Stimulated activated CD8-positive, alpha-beta memory T cell treated with anti-CD3 and anti-CD28 coated beads, Interleukin-2, amount 100 ng/mL, for 1 hour (primary cell): ENCODE data around the gene SYNPO2.
A peak's percentile ranks its signal among the peaks of the same experiment; 100 is the strongest.
"Not testable (repeated sequence)": the region's sequence is repeated elsewhere in the genome, so short reads cannot be mapped to it uniquely, and the experiment has no call there.

Source experiments
- DNase-seq, 2 donors: peaks; one replicate each; pipeline ENCODE4 v3.0.0-alpha.2; 2020; ENCODE audit warnings: low read depth in 2 of 2

SYNPO2 gene

GRCh38 chr4:119030536-119030890, 141.9 kb downstream of the SYNPO2 start:
- no peak for DNase-seq

GRCh38 chr4:119031218-119031617, 142.6 kb downstream of the SYNPO2 start:
- no peak for DNase-seq

- DNase-seq = no peak
These were observed 144.4 kb downstream of the SYNPO2 start for GRCh38 chr4:119032921-119033685.

- DNase-seq = no peak
These were observed 145.8 kb downstream of the SYNPO2 start for GRCh38 chr4:119034276-119035008.

GRCh38 chr4:119035951-119036737, 147.5 kb downstream of the SYNPO2 start:
- DNase-seq = no peak

GRCh38 chr4:119037709-119038108, 149.1 kb downstream of the SYNPO2 start:
- DNase-seq = no peak

GRCh38 chr4:119038116-119038841, 149.6 kb downstream of the SYNPO2 start:
- DNase-seq = no peak

- DNase-seq = no peak
These were observed 150.5 kb downstream of the SYNPO2 start for GRCh38 chr4:119039160-119039559.

GRCh38 chr4:119039779-119040178, 151.1 kb downstream of the SYNPO2 start:
- no peak for DNase-seq

GRCh38 chr4:119040261-119040660, 151.6 kb downstream of the SYNPO2 start:
- no peak for DNase-seq

GRCh38 chr4:119040694-119041185, 152.1 kb downstream of the SYNPO2 start:
- DNase-seq = no peak

GRCh38 chr4:119041396-119041795, 152.7 kb downstream of the SYNPO2 start:
- DNase-seq = no peak

- DNase-seq = peak; percentile 21 to 23
These were observed 153.4 kb downstream of the SYNPO2 start for GRCh38 chr4:119041951-119042560.

GRCh38 chr4:119046263-119046662, 157.6 kb downstream of the SYNPO2 start:
- no peak for DNase-seq

- DNase-seq = not testable (repeated sequence)
These were observed 158.4 kb downstream of the SYNPO2 start for GRCh38 chr4:119047059-119047458.

GRCh38 chr4:119048446-119048845, 159.8 kb downstream of the SYNPO2 start:
- DNase-seq = no peak

GRCh38 chr4:119049342-119049741, 160.7 kb downstream of the SYNPO2 start:
- DNase-seq = no peak

GRCh38 chr4:119050527-119051090, 162.0 kb downstream of the SYNPO2 start:
- no peak for DNase-seq

GRCh38 chr4:119053245-119053644, 164.6 kb downstream of the SYNPO2 start:
- no peak for DNase-seq

GRCh38 chr4:119053997-119054396, 165.3 kb downstream of the SYNPO2 start:
- no peak for DNase-seq

GRCh38 chr4:119057417-119057816, 168.8 kb downstream of the SYNPO2 start:
- no peak for DNase-seq
